HepG2 (cell line): ENCODE data around the gene FNDC3B. TPM values are rescaled to one million over a fixed set of nuclear protein-coding genes. Genes with fewer than 3 reads are reported as not detected.

Experiments
- AHDC1 ChIP-seq: sonication (generic); formaldehyde crosslinking; IDR thresholded peaks from 2 replicates; pipeline ENCODE4 v1.5.1; 2020; ENCODE audit warnings: mild to moderate bottlenecking, missing genetic modification reagents, borderline replicate concordance
- ARID5B ChIP-seq: IDR thresholded peaks from 2 replicates; pipeline ENCODE4 v1.4.0; 2020; ENCODE audit warnings: mild to moderate bottlenecking, missing genetic modification reagents
- CBX5 ChIP-seq: sonication (generic); formaldehyde crosslinking; IDR thresholded peaks from 2 replicates; pipeline ENCODE4 v1.4.0; 2020; ENCODE audit warnings: missing genetic modification reagents, borderline replicate concordance
- FOXA3 ChIP-seq: IDR thresholded peaks from 2 replicates; pipeline ENCODE4 v1.6.1; 2016; ENCODE audit warnings: missing genetic modification reagents, missing compliant biosample characterization
- FOXK1 ChIP-seq: sonication (generic); formaldehyde crosslinking; IDR thresholded peaks from 2 replicates; pipeline ENCODE4 v1.4.0; 2020; ENCODE audit warnings: low read depth, missing genetic modification reagents, borderline replicate concordance
- FOXO1 ChIP-seq: sonication (generic); formaldehyde crosslinking; IDR thresholded peaks from 2 replicates; pipeline ENCODE4 v1.4.0; 2020; ENCODE audit warnings: missing genetic modification reagents
- HOXA3 ChIP-seq: sonication (generic); formaldehyde crosslinking; IDR thresholded peaks from 2 replicates; pipeline ENCODE4 v1.5.0; 2020; ENCODE audit warnings: missing genetic modification reagents
- LCORL ChIP-seq, 2 experiments: fragments of 450-650 bp in 1 of 2; sonication (generic) in 1 of 2; formaldehyde crosslinking in 1 of 2; IDR thresholded peaks; 2 replicates each; pipeline versions ENCODE4 v1.5.0 to v1.6.1; 2017 to 2020; ENCODE audit warnings: antibody characterized with exemption in 1 of 2, missing genetic modification reagents in 1 of 2
- TERF1 ChIP-seq: sonication (generic); formaldehyde crosslinking; IDR thresholded peaks from 2 replicates; pipeline ENCODE4 v1.8.0; 2022; ENCODE audit warnings: mild to moderate bottlenecking, missing genetic modification reagents, moderate library complexity
- XRCC5 ChIP-seq: fragments of 200-400 bp; formaldehyde crosslinking; optimal IDR thresholded peaks from 2 replicates; pipeline ENCODE3; 2017; ENCODE audit warnings: mild to moderate bottlenecking, low read length
- ZBTB21 ChIP-seq: sonication (generic); formaldehyde crosslinking; IDR thresholded peaks from 2 replicates; pipeline ENCODE4 v1.4.0; 2020; ENCODE audit warnings: missing genetic modification reagents
- ZNF264 ChIP-seq: sonication (generic); formaldehyde crosslinking; IDR thresholded peaks from 2 replicates; pipeline ENCODE4 v1.4.0; 2020; ENCODE audit warnings: missing genetic modification reagents
- ZNF546 ChIP-seq: sonication (generic); formaldehyde crosslinking; conservative IDR thresholded peaks from 2 replicates; pipeline ENCODE4 v1.8.1; 2023; ENCODE audit warnings: mild to moderate bottlenecking, missing genetic modification reagents
- ZNF574 ChIP-seq: sonication (generic); formaldehyde crosslinking; IDR thresholded peaks from 2 replicates; pipeline ENCODE4 v1.4.0; 2020; ENCODE audit warnings: missing genetic modification reagents
- ZNF746 ChIP-seq: sonication (generic); formaldehyde crosslinking; IDR thresholded peaks from 2 replicates; pipeline ENCODE4 v1.8.0; 2022; ENCODE audit warnings: mild to moderate bottlenecking, missing genetic modification reagents
- ZNF878 ChIP-seq: sonication (generic); formaldehyde crosslinking; IDR thresholded peaks from 2 replicates; pipeline ENCODE4 v1.8.1; 2023; ENCODE audit warnings: mild to moderate bottlenecking, missing genetic modification reagents, moderate library complexity
- polyA plus RNA-seq, 8 experiments: library from polyadenylated mRNA; depleted of rRNA in 3 of 8; stranded (reverse) in 7 of 8; unstranded in 1 of 8; fragments of >200 nt; fragmentation: Illumina TruSeq in 4 of 8; extraction: Trizol in 4 of 8; gene quantifications; 2 replicates each; pipeline versions ENCODE4 v1.2.1 to v1.2.3, GENCODE V29; 2011 to 2016; ENCODE audit warnings: low read depth in 4 of 8, missing spikeins in 1 of 8, mixed read lengths in 1 of 8; ENCODE audit not compliant: insufficient read depth in 1 of 8
- total RNA-seq, 5 experiments: library from RNA; depleted of rRNA; stranded (reverse); fragments of >200 nt; fragmentation: Illumina TruSeq; extraction: Trizol; gene quantifications; 2 replicates each; pipeline ENCODE4 v1.2.3, GENCODE V29; 2016; ENCODE audit warnings: low read depth in 1 of 5

FNDC3B gene
- total and polyA plus RNA-seq, 2 of the 13 experiments (the other 11 are each of a cell fraction or from before 2014, with no cell fraction given): 74.8 to 103 TPM

GRCh38 chr3:172080503-172080902 lies 41.1 kb downstream of the FNDC3B start (continued):
- TF ChIP-seq AHDC1 (CRISPR knock-in tag): peak; percentile 69; the same call in 1 of the 2 replicates
- peak; percentile 26 for TF ChIP-seq XRCC5
- TF ChIP-seq ZNF574 (CRISPR knock-in tag): 0 out of 2 replicates have a peak, but pooled peaks have one; percentile 29
- peak; percentile 70; the same call in 1 of the 2 replicates for TF ChIP-seq LCORL (IDR thresholded peaks at IDR 0.05)
- TF ChIP-seq LCORL (CRISPR knock-in tag; IDR thresholded peaks at IDR 0.05): peak; percentile 79
- peak; percentile 19; the same call in 1 of the 2 replicates for TF ChIP-seq FOXK1
- TF ChIP-seq ARID5B (CRISPR knock-in tag): peak; percentile 73
- TF ChIP-seq ZNF546 (CRISPR knock-in tag): no peak
- TF ChIP-seq ZBTB21 (CRISPR knock-in tag): no peak
- TF ChIP-seq ZNF878 (CRISPR knock-in tag): no peak
- no peak for TF ChIP-seq CBX5
- TF ChIP-seq FOXO1 (CRISPR knock-in tag): no peak; the same call in 1 of the 2 replicates
- TF ChIP-seq HOXA3 (CRISPR knock-in tag): peak; percentile 58; the same call in 1 of the 2 replicates
- no peak for TF ChIP-seq TERF1 (CRISPR knock-in tag)
- TF ChIP-seq ZNF746 (CRISPR knock-in tag): no peak
- TF ChIP-seq ZNF264 (CRISPR knock-in tag): 0 out of 2 replicates have a peak, but pooled peaks have one; percentile 23
- peak; percentile 83 for TF ChIP-seq FOXA3 (CRISPR knock-in tag)
